Erythroblast (primary cell): ENCODE measurements around the gene NAPG.

Source experiments
- GATA1 ChIP-seq: IDR thresholded peaks from 2 replicates; pipeline ENCODE4 v1.6.1; 2011; ENCODE audit warnings: low read depth, mild to moderate bottlenecking, control low read depth, low read length, moderate library complexity
- POLR2A ChIP-seq: IDR thresholded peaks from 2 replicates; pipeline ENCODE4 v1.6.1; 2011; ENCODE audit warnings: mild to moderate bottlenecking, low read length

DNA sequence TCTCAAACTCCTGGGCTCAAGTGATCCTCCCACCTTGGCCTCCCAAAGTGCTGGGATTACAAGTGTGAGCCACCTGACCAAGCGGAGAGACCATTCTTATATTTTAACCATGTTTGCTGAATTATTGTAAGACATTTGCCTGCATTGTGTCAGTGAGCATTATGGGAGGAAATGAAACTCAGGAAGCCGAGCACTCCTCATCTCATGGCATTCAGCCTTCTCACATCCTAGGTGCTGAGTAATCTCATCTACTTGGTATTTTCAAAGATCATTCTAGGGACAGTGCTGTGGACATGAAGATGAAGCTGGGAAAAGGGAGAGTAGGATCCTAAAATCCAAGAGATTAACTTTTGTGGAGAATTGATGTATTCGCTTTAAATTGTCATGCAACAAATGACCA, 66.1 kb downstream of the NAPG start:
- no peak for TF ChIP-seq POLR2A
- TF ChIP-seq GATA1: no peak
